GM19397 (cell line): ENCODE measurements around the gene ERFE.
"Not testable (repeated sequence)": the region's sequence is repeated elsewhere in the genome, so short reads cannot be mapped to it uniquely, and the experiment has no call there.

Experiments used
- ATAC-seq: cut with Tn5 transposase; IDR thresholded peaks from one replicate; pipeline ENCODE4 v1.9.1; 2021; ENCODE audit warnings: mild to moderate bottlenecking, moderate library complexity; ENCODE audit not compliant: unreplicated experiment

ERFE gene, protein sequence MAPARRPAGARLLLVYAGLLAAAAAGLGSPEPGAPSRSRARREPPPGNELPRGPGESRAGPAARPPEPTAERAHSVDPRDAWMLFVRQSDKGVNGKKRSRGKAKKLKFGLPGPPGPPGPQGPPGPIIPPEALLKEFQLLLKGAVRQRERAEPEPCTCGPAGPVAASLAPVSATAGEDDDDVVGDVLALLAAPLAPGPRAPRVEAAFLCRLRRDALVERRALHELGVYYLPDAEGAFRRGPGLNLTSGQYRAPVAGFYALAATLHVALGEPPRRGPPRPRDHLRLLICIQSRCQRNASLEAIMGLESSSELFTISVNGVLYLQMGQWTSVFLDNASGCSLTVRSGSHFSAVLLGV

DNA sequence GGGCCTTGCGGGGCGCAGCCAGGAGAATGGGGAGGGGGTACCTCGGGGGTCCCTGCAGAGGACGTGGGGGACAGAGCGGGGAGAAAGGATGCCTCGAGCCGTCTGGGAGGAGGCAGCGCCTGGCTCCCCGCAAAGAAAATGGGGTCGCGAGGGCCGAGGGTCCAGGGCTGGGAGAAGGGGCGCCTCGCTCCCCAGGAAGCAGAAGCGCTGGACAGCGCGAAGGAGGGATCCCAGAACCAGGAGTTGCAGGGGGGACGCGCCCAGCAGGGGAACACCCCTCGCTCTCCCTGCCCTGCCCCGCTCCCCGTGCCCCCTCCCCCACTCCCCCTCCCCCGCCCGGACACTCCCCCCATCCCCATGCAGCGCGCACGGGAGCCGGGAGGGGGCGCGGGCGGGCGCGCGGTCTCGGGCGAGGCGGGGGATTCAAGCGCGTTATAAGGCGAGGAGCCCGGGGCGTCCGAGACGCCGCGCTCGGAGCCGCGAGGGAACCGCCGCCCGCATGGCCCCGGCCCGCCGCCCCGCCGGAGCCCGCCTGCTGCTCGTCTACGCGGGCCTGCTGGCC, at the start of gene ERFE:
ERFE (plus strand) TSS at position 462 of the 562 bp plus-strand sequence; CDS start at position 500, 38 bp downstream.
- ATAC-seq: no peak

DNA sequence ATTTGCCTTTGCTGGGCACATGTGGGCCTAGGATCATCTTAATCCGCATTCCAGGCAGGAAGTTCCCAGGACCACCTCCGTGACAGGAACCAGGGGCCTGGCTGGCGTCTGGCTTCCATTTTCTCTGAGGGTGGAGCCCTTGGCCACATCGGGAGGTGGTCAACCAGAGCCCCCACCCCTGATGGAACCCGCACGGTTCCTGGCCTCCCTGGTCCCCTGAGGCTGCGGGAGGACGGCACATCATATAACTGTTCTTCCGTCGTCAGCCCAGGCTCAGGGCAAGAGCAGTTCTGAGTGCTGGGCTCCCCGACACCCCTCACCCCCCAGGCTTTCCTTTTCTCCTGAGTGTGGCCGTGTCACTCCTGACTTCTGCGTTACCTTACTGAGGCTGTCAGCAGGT, 45.2 kb upstream of the ERFE start:
- no peak for ATAC-seq

DNA sequence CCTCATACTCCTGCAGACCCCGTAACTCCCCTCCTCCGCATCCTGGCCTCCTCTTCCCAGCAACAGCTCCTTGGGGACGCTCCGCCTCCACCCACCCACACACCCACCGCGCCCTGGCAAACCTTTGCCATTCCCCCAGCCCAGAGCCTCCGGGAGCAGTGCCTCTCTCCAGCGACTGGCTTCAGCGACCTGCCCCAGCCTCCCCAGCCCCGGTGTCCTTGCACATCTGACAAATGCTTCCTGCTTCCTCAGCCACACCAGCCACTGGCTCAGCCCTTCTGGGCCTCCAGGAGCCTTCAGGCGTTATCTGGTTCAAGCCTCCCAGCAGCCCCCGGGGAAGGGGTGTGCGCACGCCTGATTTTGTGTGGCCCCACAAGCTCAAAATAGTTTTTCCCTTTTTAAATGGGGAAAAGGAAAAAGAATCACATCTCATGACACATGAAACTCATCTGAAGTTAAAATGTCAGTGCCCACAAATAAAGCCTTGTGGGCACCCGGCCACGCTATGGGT, 44.4 kb upstream of the ERFE start:
- ATAC-seq: no peak

DNA sequence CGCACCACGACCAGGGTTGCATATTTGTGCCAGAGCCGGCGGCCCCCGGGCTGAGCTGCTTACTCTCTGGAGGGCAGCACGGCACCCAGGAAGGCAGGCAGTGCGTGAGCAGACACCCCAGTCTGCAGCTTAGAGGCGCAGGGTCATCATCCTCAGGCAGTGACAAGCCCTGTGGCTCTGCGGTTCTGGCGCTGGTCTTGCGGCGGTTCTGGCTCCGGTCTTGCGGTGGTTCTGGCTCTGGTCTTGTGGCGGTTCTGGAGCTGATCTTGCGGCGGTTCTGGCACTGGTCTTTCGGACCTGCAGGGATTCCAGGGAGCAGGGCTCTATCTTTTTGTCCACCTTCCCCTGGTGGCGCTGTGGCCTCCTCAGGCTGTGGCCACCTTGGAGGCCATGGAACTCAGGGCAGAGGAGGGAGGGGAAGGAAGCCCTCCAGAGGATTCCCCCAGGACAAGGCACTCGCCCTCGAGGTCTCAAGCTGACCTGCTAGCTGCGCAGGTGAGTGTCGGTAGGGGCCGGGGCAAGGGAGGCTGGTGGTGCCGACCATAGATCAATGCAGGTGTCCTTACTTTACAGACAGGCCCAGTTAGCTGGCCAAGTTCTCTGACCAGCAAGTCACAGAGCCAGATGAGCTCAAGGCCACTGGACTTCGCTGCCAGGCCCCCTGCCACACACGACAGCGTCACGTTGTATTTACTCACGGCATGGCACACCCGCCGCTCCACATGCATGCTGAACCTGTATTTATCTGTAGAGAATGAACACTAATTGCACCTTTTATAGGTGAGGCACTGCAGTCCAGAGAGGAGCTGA, 43.7 kb upstream of the ERFE start:
- no peak for ATAC-seq

DNA sequence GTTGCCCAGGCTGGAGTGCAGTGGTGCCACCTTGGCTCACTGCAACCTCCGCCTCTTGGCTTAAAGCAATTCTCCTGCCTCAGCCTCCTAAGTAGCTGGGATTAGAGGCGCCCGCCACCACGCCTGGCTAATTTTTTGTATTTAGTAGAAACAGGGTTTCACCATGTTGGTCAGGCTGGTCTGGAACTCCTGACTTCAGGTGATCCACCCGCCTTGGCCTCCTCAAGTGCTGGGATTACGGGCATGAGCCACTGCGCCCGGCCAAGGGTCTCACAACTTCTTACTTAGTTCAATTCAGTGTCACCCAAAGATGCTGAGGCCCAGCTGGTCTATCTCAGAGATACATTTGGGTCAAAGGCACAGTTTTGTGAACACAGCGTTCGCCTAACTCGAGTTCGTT, 43.1 kb upstream of the ERFE start:
- ATAC-seq: not testable (repeated sequence)

DNA sequence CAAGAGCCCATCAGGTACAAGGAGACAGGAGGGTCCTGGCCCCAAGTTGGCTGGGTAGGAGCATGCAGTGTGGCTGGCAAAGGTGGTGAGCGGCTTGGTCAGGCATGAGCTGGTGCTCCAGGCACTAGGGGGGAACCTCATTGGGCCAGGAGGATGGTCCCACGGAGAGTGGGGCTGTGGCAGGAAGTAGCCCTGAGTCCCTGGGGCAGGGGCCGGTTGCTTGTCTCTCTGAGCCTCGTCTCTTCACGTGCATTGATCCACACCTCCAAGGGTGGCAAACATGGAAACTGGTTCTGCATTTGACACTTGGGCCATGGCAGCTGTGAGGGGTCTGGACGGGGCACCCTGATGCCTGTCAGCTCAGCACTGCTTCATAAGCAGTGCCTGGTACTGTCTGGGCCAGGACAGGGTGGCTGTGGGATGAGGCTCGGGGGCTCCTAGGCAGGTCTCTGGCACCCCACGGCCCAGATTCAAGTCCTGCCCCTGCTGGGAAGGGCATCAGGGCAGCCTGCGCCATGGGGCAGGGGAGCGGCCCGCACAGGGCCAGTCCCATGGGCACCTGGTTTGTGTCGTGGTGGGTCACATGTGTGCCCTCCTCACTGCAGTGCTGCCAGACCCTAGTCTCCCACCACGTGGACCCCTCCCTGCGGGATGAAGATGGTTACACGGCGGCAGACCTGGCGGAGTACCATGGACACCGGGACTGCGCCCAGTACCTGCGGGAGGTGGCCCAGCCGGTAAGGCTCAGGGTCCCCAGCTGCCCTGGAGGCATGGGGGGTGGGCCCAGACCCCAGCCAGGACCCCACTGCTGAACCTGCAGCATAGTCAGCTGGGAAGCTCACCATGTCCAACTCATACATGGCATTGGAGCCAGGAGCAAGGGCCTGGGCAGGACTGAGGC, 42.2 kb upstream of the ERFE start:
- ATAC-seq: no peak

DNA sequence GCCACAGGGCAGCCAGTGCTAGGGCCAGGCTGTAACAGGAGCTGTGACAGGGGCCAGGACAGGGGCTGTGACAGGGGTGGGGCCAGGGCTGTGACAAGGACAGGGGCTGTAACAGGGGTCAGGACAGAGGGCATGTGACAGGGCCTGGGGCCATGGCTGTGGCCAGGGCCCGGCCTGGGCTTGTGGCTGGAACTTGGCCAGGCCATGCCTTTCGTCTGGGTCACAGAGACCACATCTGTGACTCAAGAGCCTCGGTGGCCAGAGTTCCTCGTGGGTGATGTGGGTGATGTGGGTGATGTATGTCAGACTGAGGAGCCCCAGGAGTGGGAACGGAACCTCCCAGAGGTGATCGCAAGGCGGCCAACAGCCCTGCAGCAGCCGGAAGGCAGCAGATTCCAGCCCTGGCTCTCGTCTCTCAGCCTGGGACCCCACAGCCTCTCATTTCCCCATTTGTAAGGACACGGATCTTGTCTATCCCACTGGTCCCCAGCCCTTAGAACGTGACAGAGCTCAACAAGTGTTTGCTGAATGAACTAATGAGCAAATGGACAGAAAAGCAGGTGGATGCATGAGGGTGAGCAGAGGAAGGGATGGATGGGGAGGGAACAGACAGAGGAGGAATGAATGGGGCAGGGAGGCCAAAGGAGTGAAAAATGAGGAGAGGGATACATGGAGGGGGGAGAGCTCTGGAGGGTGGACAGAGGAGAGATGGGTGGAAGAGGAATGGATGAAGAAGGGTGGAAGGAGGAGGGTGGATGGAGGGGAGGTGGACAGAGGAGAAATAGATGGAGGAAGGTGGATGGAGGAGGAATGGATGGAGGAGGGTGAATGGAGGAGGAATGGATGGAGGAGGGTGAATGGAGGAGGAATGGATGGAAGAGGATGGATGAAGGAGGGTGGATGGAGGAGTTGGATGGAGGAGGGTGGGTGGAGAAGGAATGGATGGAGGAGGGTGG, 41.3 kb upstream of the ERFE start:
- no peak for ATAC-seq

DNA sequence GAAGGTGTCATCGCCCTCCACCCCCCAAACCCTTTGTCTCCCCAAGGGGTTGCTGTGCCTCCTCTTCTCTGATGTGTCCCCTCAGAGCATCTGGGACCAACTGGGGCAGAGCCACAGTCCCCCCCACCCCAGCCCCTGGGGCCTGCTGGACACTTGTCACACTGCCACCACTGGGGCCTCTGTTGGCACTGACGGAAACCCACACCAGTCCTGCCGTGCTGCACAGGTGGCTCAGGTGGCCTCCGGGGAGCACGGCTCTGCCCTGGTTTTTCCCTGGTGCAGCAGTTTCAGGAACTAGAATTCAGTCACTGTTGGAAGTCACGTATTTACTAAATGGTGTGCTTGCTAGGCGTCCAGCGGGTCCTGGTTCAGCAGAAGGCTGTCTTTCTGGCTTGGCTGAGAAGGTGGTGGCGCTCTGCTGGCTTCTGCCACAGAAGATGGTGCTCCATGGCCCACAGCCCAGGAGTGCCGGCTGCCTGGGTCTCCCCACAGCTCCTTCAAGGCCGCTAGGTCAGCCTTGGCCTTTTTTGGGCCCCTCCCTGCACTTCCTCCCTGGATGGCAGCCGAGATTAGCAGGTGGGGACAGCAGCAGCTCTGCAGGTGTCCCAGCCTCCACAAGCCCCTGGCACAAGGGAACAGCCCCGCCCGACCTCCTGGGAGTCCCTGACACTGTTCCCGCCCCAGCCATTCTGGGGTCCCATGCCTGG, 38.9 kb upstream of the ERFE start:
- no peak for ATAC-seq

DNA sequence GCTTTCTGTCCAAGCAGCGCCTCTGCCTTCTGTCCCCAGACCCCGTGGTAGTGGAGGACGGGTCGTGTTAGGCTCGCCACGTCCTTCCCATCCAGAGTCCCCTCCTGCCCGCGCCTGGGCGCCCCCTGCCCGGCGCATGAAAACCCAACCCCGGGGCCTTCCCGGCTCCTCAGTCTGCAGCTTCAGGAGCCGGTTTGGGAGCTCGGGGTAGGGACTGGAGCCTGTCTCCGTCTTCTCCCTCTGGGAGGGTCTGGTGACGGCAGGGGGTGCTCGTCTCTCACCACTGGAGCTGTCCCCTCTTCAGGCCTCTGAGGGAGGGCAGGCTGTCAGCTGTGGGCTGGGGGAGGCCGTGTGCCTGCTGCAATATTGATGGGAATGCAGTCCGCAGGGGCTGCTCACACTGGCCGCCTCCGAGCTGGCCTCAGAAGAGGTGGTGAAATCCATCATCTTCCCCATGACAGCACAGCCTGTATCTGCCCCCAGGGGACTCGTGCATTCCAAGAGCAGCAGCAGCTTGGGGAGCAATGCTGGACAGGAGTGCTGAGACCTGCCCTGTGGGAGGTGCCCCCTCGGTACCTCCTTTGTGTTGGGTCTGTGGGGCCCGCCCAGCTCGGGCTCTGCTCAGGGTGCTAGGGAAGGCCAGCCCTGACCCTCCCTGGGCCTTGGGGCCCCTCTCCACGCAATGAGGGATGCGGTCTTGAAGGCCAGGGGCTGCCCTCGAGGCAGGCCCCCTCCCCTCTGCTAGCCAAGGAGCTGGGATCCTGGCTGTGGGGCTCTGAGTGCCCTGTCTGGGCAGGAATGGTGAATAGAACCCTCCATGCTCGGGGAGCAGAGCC, 38.1 kb upstream of the ERFE start:
- ATAC-seq: no peak

DNA sequence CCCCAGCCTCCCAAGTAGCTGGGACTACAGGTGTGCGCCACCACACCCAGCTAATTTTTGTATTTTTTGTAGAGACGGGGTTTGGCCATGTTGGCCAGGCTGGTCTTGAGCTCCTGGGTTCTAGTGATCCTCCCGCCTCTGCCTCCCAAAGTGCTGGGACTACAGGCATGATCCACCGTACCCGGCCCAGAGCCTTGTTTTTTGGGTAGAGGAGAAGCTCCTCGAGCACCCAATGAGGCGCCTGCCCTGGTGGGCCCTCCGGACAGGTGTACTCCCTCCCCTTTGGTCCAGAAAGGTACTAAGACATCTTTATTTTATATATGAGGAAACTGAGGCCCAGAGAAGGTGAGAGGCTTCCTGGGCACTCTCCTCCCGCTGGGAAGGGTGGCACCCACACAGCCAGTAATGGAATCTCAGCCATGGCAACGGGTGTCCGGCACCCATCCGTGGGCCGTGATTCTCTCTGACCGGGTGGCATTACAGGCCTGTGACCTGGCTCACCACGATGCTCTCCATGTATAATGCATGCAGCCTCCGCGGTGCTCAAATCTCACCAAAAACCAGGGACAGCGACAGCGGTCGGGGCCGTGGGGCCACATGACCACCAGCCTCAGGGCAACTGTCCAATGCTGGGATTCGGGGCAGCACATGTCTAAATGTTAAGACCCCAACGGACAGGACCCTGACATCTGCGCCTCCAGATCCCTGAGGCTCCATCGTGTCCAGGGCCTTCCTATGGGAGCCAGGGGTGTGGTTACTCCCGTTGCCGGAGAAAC, 37.1 kb upstream of the ERFE start:
- ATAC-seq: no peak

DNA sequence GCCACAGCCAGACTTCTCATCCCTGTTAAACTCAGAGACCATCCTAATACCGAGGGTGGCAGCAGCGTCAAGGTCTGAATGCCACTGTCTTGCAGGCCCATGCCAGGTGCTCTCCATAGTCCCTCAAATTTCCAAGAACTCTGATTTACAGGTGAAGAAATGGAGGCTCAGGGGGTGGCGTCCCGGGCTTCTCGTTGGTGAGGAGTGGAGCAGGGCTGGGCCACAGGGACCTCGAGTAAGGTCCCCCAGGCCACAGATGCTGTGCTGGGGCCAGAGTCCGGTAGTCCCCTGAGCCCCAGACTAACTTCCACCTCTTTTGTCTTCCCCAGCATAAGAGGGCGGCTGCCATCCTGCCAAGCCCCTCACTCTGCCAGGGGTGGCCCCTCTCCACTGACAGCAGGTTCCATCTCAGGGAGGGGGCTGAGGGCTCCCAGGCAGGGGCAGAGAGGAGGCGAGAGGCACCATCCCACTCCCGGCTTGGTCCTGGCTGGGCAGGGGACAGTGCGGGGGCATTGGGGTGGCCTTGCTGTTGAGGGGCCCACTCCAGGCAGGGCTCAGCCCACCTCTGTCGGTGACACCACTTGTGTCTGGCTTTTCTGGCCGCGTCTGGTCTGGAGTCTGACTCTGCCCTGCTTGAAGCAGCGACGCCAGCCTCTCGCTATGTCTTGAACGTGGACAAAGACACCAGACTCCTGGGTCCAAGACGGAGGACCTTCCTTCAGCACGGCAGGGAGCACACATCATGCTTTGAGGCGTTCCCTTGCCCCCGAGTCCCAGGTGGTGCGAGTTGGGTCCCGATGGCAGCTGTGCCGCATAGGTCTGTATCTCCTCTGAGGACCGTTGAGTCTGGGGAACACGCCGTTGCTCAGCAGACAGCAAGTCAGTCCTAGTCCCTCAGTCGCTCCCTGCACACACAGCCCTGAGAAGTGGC, 36.2 kb upstream of the ERFE start:
- ATAC-seq: no peak

DNA sequence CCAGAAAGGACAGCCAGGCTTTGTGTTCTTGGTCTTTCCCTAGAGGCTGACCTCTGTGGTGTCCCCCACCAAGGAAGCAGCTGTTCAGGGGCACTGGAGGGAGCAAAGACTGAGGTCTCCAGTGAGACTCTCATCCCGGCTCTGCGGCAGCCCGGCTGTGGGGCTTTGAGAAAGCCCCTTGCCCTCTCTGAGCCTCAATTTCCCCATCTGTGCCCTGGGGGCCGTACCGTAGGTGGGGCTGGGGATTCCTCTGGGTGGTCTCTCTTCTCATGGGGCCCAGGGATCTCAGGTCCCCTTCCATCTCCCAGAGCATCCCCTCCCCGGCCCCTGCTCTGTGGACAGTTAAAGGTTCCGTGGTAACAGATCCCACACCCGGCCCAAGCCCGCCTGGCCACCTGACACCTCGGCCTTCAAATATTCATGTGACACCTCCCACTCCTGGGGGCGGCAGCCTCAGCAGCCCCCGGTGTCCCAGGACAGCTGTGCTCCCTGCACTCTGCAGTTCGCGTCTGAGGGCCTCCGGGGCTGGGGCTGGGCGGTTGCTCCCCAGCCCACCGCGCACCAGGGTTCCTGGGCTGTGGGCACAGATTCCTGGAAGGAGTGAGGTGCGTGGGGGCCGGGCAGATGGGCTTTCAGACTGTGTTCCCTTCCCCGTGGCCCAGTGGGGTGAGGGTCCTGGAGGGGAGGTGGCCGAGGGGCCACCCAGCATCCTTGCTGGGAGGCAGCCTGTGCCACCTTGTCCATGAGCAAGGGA, 35.4 kb upstream of the ERFE start:
- ATAC-seq: no peak

DNA sequence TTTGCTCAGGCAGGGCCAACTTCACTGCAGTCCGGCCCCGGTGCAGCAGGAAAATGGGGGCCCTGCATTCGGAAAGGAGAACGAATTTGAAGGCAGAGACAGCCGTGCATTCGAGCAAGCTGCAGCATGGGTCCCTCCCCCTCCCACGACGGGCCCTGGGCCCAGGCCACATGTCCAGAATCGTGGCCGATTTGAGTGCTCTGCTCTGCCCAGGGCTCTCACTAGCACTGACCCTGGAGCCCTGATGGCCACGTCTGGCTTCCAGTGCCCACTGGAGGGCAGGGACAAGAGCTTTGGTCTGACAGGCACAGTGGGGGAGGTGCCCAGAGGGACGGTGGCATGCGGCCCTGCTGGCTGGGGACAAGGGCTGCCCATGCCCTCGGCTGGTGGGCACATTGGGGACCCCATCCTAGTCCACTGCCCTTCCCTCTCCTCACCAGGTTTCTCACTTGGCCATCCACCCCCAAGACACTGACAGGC, 34.7 kb upstream of the ERFE start:
- no peak for ATAC-seq

DNA sequence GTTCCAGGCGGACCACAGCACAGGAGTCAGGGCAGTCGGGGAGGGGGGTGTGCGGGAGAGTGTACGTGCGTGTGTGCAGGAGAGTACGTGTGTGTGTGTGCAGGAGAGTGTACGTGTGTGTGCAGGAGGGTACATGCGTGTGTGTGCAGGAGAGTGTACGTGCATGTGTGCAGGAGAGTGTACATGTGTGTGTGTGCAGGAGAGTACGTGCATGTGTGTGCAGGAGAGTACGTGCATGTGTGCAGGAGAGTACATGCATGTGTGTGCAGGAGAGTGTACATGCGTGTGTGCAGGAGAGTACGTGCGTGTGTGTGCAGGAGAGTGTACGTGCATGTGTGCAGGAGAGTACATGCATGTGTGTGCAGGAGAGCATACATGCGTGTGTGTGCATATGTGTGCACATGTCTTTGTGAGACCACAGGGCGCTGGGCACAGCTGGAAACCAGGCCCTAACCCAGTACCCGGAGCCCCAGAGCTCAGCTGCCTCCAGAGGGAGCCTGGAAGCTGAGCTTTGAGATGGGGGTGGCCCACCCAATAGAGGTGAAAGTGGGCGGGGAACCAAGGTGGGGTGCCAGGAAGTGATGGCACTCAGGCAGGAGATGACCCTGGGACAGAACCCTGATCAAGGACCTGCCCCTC, 34.2 kb upstream of the ERFE start:
- ATAC-seq: no peak
